Measurements from ENCODE around the gene MICB. TPM values are rescaled to one million over a fixed set of nuclear protein-coding genes. Genes with fewer than 3 reads are reported as not detected.

The MICB gene
- polyA plus RNA-seq, 2 of the 4 experiments (the other 2 are of a cell fraction), result 6.8 to 7.0 TPM

- TF ChIP-seq NFE2L2 (conservative IDR thresholded peaks at IDR 0.05; ENCODE audit: low read length), result no peak
- TF ChIP-seq CBX2 (IDR thresholded peaks at IDR 0.05; ENCODE audit: borderline replicate concordance, low read depth), result no peak
- TF ChIP-seq HOXB13 (CRISPR knock-in tag; IDR thresholded peaks at IDR 0.05; ENCODE audit: low read depth), result no peak
These were observed 30.8 kb upstream of the MICB start (continued) for GRCh38 chr6:31467151-31467550.

GRCh38 chr6:31468311-31468710 lies 29.6 kb upstream of the MICB start:
- POLR2A ChIA-PET, result no interaction called here
- CTCF ChIA-PET, result interaction anchor here (1.4 to 1.6 kb wide), 2 partner anchors 11 to 26 kb away, joined by 3 read pairs; no protein-coding TSS in a partner anchor
- no peak for FAIRE-seq

GRCh38 chr6:31470801-31471200 lies 27.1 kb upstream of the MICB start:
- no peak for ATAC-seq
- TF ChIP-seq RNF2 (IDR thresholded peaks at IDR 0.05; ENCODE audit: borderline replicate concordance, low read depth), result no peak
- TF ChIP-seq BCL3 (IDR thresholded peaks at IDR 0.05), result no peak
- TF ChIP-seq HMGXB4 (CRISPR knock-in tag; IDR thresholded peaks at IDR 0.05; ENCODE audit: borderline replicate concordance), result no peak
- TF ChIP-seq HOXB13 (CRISPR knock-in tag; IDR thresholded peaks at IDR 0.05; ENCODE audit: low read depth), result no peak
- no peak for TF ChIP-seq JUN (IDR thresholded peaks at IDR 0.05)
- no peak for TF ChIP-seq EP300 (IDR thresholded peaks at IDR 0.05)
- no peak for TF ChIP-seq CBX2 (IDR thresholded peaks at IDR 0.05; ENCODE audit: borderline replicate concordance, low read depth)
- TF ChIP-seq RFX5 (IDR thresholded peaks at IDR 0.05), result no peak
- no peak for TF ChIP-seq KDM1A (IDR thresholded peaks at IDR 0.05; ENCODE audit: low read depth)
- no peak for TF ChIP-seq MYC (IDR thresholded peaks at IDR 0.05; ENCODE audit: borderline replicate concordance, low read length)
- TF ChIP-seq SREBF2 (IDR thresholded peaks at IDR 0.05), result no peak
- TF ChIP-seq CTCF (IDR thresholded peaks at IDR 0.05), result no peak
- TF ChIP-seq NPAS2 (CRISPR knock-in tag; IDR thresholded peaks at IDR 0.05; ENCODE audit: borderline replicate concordance), result no peak
- no peak for TF ChIP-seq RAD21 (conservative IDR thresholded peaks at IDR 0.05 in 1 of 2, IDR thresholded peaks at IDR 0.05 in 1 of 2)
- no peak for TF ChIP-seq ZC3H11A (IDR thresholded peaks at IDR 0.05)
- TF ChIP-seq HOXA7 (CRISPR knock-in tag; IDR thresholded peaks at IDR 0.05), result no peak
- TF ChIP-seq GATA3 (IDR thresholded peaks at IDR 0.05; ENCODE audit: borderline replicate concordance), result no peak

More at GRCh38 chr6:31468311-31468710, 29.6 kb upstream of the MICB start:
- ATAC-seq (no peak), DNase-seq (ENCODE audit: low read depth in 1 of 2, low spot score in 1 of 2) (no peak)
- no peaks in the 10 kb centered on the region for H3K9me3 ChIP-seq
- no peak overlapping the region for H3K4me2 ChIP-seq
- no peak overlapping the region for H3K27ac ChIP-seq
- no peaks in the 10 kb centered on the region for H3K4me1 ChIP-seq
- no peak overlapping the region for H3K4me3 ChIP-seq
- TF ChIP-seq ZNF302 (CRISPR knock-in tag; IDR thresholded peaks at IDR 0.05) (no peak), PHF8 (IDR thresholded peaks at IDR 0.05; ENCODE audit: borderline replicate concordance, low read depth) (no peak), CTCF (IDR thresholded peaks at IDR 0.05) (no peak), GATA3 (IDR thresholded peaks at IDR 0.05; ENCODE audit: borderline replicate concordance) (no peak), HDAC2 (IDR thresholded peaks at IDR 0.05) (no peak), FOSB (CRISPR knock-in tag; IDR thresholded peaks at IDR 0.05) (no peak), ZC3H11A (IDR thresholded peaks at IDR 0.05) (no peak), BCL3 (IDR thresholded peaks at IDR 0.05) (no peak), ESRRA (IDR thresholded peaks at IDR 0.05; ENCODE audit: borderline replicate concordance, low read length) (no peak)
- 86% methylated on average over 2 of the region's 2 CpGs for WGBS (ENCODE audit: missing lambda C conversion rate)

More at GRCh38 chr6:31470801-31471200, 27.1 kb upstream of the MICB start:
- ChIA-PET POLR2A (no interaction called here), CTCF (interaction anchor here (1.3 kb wide), 1 partner anchor 29 kb away, joined by 3 read pairs; no protein-coding TSS in a partner anchor)
- FAIRE-seq, result no peak
- no peak overlapping the region for H3K4me3 ChIP-seq
- 74% methylated on average over 2 of the region's 2 CpGs for WGBS (ENCODE audit: missing lambda C conversion rate)
- H3K9me3 ChIP-seq, result no peaks in the 10 kb centered on the region
- no peak overlapping the region for H3K27ac ChIP-seq
- peaks cover 6% of the 10 kb centered on the region; the same call in 1 of the 3 replicates for H3K4me1 ChIP-seq
- DNase-seq (ENCODE audit: low read depth in 1 of 2, low spot score in 1 of 2), result no peak
- H3K4me2 ChIP-seq, result no peak overlapping the region

Data from A549 (cell line).